Panc1 (cell line): ENCODE measurements around the gene CDKAL1. TPM values are rescaled to one million over a fixed set of nuclear protein-coding genes. Genes with fewer than 3 reads are reported as not detected.

Experiments used
- ATAC-seq: fragments of 200-7000 bp; cut with Tn5 transposase; 2 replicates; pipeline ENCODE4 v1.9.1; 2020; ENCODE audit warnings: mild to moderate bottlenecking, moderate library complexity
- BruUV-seq: library from RNA; stranded (reverse); fragments of 400-500 nt; replicated peaks from 2 replicates; lab custom pipeline; 2021; lab: Mats Ljungman, UMichigan
- CTCF ChIA-PET: fragments of 300-600 bp; sonication (Branson Sonifier 250); formaldehyde crosslinking; loops from one replicate; lab custom pipeline; 2022; ENCODE audit warnings: antibody characterized with exemption; lab: Charles Lee
- POLR2A ChIA-PET: fragments of 300-600 bp; sonication (Branson Sonifier 250); formaldehyde crosslinking; loops from one replicate; lab custom pipeline; 2022; ENCODE audit warnings: antibody characterized with exemption; lab: Charles Lee
- DNase-seq: peaks from one replicate; pipeline ENCODE4 v3.0.0-alpha.2; 2010; ENCODE audit warnings: low read depth, low spot score
- H3K27ac ChIP-seq: 2 replicates; pipeline ENCODE4 v1.5.1; 2011; ENCODE audit warnings: mild to moderate bottlenecking, low read length, inconsistent platforms
- H3K27me3 ChIP-seq: fragments of 200-500 bp; sonication (Bioruptor generic); 2 replicates; pipeline ENCODE4 v1.6.0; 2014; ENCODE audit warnings: low read length, inconsistent platforms; ENCODE audit not compliant: control insufficient read depth, insufficient read depth
- H3K36me3 ChIP-seq: fragments of 200-500 bp; sonication (Bioruptor generic); 2 replicates; pipeline ENCODE4 v1.5.1; 2014; ENCODE audit warnings: inconsistent platforms, mild to moderate bottlenecking, low read length, moderate library complexity; ENCODE audit not compliant: control insufficient read depth, insufficient read depth
- H3K4me1 ChIP-seq: 2 replicates; pipeline ENCODE4 v1.5.1; 2011; ENCODE audit warnings: inconsistent platforms, mild to moderate bottlenecking, low read length, moderate library complexity; ENCODE audit not compliant: control insufficient read depth, insufficient read depth
- H3K4me3 ChIP-seq, 2 experiments: 2 replicates each; pipeline ENCODE4 v1.5.1; 2011 to 2012; ENCODE audit warnings: low read depth in 2 of 2, low read length in 2 of 2, mild to moderate bottlenecking in 2 of 2, inconsistent platforms in 1 of 2, moderate library complexity in 1 of 2
- H3K9me3 ChIP-seq: fragments of 200-500 bp; sonication (Bioruptor generic); 2 replicates; pipeline ENCODE4 v1.5.1; 2014; ENCODE audit warnings: low read depth, mild to moderate bottlenecking, inconsistent platforms, low read length, moderate library complexity; ENCODE audit not compliant: control insufficient read depth, insufficient read depth
- POLR2AphosphoS5 ChIP-seq: IDR thresholded peaks from 2 replicates; pipeline ENCODE4 v1.6.1; 2012; ENCODE audit warnings: mild to moderate bottlenecking, low read depth, low read length, moderate library complexity
- REST ChIP-seq, 2 experiments: IDR thresholded peaks; 2 replicates each; pipeline ENCODE4 v1.6.1; 2011 to 2012; ENCODE audit warnings: low read depth in 2 of 2, control low read depth in 1 of 2, low read length in 1 of 2, mild to moderate bottlenecking in 1 of 2, moderate library complexity in 1 of 2; ENCODE audit not compliant: insufficient read depth in 1 of 2
- SIN3A ChIP-seq: IDR thresholded peaks from 2 replicates; pipeline ENCODE4 v1.6.1; 2012; ENCODE audit warnings: low read depth, mild to moderate bottlenecking, low read length, moderate library complexity, borderline replicate concordance; ENCODE audit not compliant: insufficient read depth
- TCF7L2 ChIP-seq: IDR thresholded peaks from 2 replicates; pipeline ENCODE4 v1.6.1; 2011; ENCODE audit warnings: mild to moderate bottlenecking, low read depth, low read length, inconsistent platforms
- in situ Hi-C: cut with HindIII; loops from 2 replicates; pipeline ENCODE4 v1.10.0; 2016; ENCODE audit warnings: low sequenced_read_pairs, low pct_unique_long_range_greater_than_20kb
- intact Hi-C: fragments of 100-400 bp; cut with micrococcal nuclease; formaldehyde crosslinking; loops from one replicate; pipeline ENCODE4 v1.10.0; 2022; ENCODE audit not compliant: unreplicated experiment
- total RNA-seq: library from RNA; stranded (reverse); gene quantifications from one replicate; pipeline ENCODE4 v1.2.1, GENCODE V29; 2021; ENCODE audit not compliant: unreplicated experiment
- TF ChIP-seq, protein P1 (sequence below): fragments of 450-650 bp; IDR thresholded peaks from 2 replicates; pipeline ENCODE4 v1.5.1; 2017; ENCODE audit warnings: mild to moderate bottlenecking

The CDKAL1 gene
- total RNA-seq, 1 experiment from 2014 or later: 14.5 TPM

DNA sequence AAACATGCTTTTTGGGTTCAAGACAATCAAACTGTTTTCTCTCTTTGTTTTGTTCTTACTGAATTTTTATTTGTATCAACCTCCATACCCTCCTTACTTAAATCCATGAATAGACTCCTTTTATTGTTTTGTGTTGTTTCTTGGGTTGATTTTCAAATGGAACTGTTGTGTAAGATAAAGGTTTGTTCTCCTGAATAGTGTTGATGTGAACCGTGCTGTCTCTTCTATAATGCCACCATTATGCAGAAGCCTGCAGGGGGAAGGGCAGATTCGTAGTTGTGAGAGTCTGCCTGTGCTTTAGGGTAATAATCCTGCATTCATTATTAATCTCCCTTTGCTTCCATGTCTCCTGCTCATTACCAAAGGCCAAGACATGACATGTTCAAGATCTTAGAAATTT is 105.9 kb downstream of the CDKAL1 start:
- ChIA-PET CTCF (no interaction called here), POLR2A (no interaction called here)
- Histone ChIP-seq H3K9me3 (no peaks in the 10 kb centered on the region), H3K4me3 (no peak overlapping the region), H3K36me3 (no peaks in the 10 kb centered on the region), H3K27me3 (no peaks in the 10 kb centered on the region), H3K27ac (no peak overlapping the region), H3K4me1 (no peaks in the 10 kb centered on the region)
- intact Hi-C loops (no loop called here), in situ Hi-C loops (no loop called here)
- DNase-seq (no peak), ATAC-seq (no peak)
- TF ChIP-seq, protein P1, sequence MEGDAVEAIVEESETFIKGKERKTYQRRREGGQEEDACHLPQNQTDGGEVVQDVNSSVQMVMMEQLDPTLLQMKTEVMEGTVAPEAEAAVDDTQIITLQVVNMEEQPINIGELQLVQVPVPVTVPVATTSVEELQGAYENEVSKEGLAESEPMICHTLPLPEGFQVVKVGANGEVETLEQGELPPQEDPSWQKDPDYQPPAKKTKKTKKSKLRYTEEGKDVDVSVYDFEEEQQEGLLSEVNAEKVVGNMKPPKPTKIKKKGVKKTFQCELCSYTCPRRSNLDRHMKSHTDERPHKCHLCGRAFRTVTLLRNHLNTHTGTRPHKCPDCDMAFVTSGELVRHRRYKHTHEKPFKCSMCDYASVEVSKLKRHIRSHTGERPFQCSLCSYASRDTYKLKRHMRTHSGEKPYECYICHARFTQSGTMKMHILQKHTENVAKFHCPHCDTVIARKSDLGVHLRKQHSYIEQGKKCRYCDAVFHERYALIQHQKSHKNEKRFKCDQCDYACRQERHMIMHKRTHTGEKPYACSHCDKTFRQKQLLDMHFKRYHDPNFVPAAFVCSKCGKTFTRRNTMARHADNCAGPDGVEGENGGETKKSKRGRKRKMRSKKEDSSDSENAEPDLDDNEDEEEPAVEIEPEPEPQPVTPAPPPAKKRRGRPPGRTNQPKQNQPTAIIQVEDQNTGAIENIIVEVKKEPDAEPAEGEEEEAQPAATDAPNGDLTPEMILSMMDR: no peak
- TF ChIP-seq SIN3A (no peak), TCF7L2 (no peak), REST (IDR thresholded peaks at IDR 0.05; ENCODE audit: insufficient read depth in 1 of 2, low read depth in 2 of 2, low read length in 1 of 2) (no peak), POLR2AphosphoS5 (no peak)
- BruUV-seq: no TSS peak

DNA sequence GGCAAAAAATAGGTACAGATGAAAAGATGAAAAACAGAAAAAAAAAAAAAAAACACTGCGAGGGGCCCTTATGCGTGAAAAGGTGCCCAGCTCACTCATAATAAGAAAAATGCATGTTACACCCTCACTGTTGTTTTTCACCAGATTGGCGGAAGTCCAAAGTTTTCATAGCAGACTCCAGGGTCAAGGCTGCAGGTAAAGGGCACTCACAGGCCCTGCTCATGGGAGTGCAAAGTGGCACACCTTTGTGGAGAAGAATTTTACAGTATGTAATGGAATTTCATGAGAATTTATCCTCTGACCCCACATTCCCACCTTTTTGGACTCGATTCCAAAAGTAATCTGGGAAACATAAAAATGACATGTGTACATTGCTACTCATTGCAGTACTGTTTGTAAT is 108.2 kb downstream of the CDKAL1 start:
- TF ChIP-seq SIN3A: no peak
- no peak for TF ChIP-seq POLR2AphosphoS5
- TF ChIP-seq, protein P1: no peak
- no peak for TF ChIP-seq TCF7L2
- no peak for TF ChIP-seq REST (IDR thresholded peaks at IDR 0.05; ENCODE audit: insufficient read depth in 1 of 2, low read depth in 2 of 2, low read length in 1 of 2)
- DNase-seq (no peak), ATAC-seq (no peak)
- intact Hi-C loops: no loop called here
- ChIA-PET CTCF (no interaction called here), POLR2A (no interaction called here)
- no TSS peak for BruUV-seq
- no peaks in the 10 kb centered on the region for H3K27me3 ChIP-seq
- no peaks in the 10 kb centered on the region for H3K9me3 ChIP-seq
- in situ Hi-C loops: no loop called here
- no peak overlapping the region for H3K4me3 ChIP-seq
- H3K4me1 ChIP-seq: no peaks in the 10 kb centered on the region
- no peak overlapping the region for H3K27ac ChIP-seq
- no peaks in the 10 kb centered on the region for H3K36me3 ChIP-seq
